HEK293 (cell line): ENCODE measurements around the gene EPHB1.

ENCODE experiments used
- CTCF ChIA-PET: fragments of 350-600 bp; formaldehyde crosslinking; extraction: SDS; loops from one replicate; lab custom pipeline; 2021; ENCODE audit warnings: antibody characterized with exemption; lab: Yijun Ruan, JAX
- POLR2A ChIA-PET: fragments of 300-600 bp; formaldehyde crosslinking; extraction: SDS; loops from one replicate; lab custom pipeline; 2020; ENCODE audit warnings: antibody characterized with exemption, inconsistent platforms; lab: Yijun Ruan, JAX
- H3K27ac ChIP-seq: fragments of 200-500 bp; sonication (Bioruptor generic); 2 replicates; pipeline ENCODE4 v1.5.1; 2014; ENCODE audit warnings: low read depth, low read length, control low read depth, inconsistent platforms; ENCODE audit errors: extremely low read depth
- H3K36me3 ChIP-seq, 2 experiments: fragments of 200-500 bp in 1 of 2; sonication (Bioruptor generic) in 1 of 2; 1 replicate in 1 of 2; 2 replicates in 1 of 2; pipeline ENCODE4 v1.5.1; 2014 to 2017; ENCODE audit warnings: inconsistent platforms in 2 of 2, low read length in 2 of 2; ENCODE audit not compliant: control insufficient read depth in 2 of 2, insufficient read depth in 1 of 2
- H3K4me1 ChIP-seq: fragments of 200-500 bp; sonication (Bioruptor generic); 2 replicates; pipeline ENCODE4 v1.5.1; 2014; ENCODE audit warnings: mild to moderate bottlenecking, low read length, inconsistent platforms; ENCODE audit not compliant: control insufficient read depth, insufficient read depth
- H3K4me3 ChIP-seq: 2 replicates; pipeline ENCODE4 v1.5.1; 2011; ENCODE audit warnings: low read depth, mild to moderate bottlenecking, control low read depth, low read length, moderate library complexity
- H3K9me3 ChIP-seq: fragments of 200-500 bp; sonication (Bioruptor generic); 2 replicates; pipeline ENCODE4 v1.5.1; 2014; ENCODE audit warnings: low read depth, low read length, inconsistent platforms; ENCODE audit not compliant: control insufficient read depth, insufficient read depth
- KLF16 ChIP-seq: fragments of 450-650 bp; formaldehyde crosslinking; IDR thresholded peaks from 2 replicates; pipeline ENCODE4 v1.5.1; 2017; ENCODE audit warnings: missing biosample characterization, missing genetic modification characterization
- PBX3 ChIP-seq: sonication (generic); formaldehyde crosslinking; IDR thresholded peaks from 2 replicates; pipeline ENCODE4 v1.8.1; 2022; ENCODE audit warnings: mild to moderate bottlenecking, moderate library complexity, missing genetic modification reagents
- RBAK ChIP-seq: fragments of 450-650 bp; formaldehyde crosslinking; IDR thresholded peaks from 2 replicates; pipeline ENCODE4 v1.5.1; 2016; ENCODE audit warnings: missing biosample characterization, missing genetic modification characterization
- ZBTB11 ChIP-seq: fragments of 450-650 bp; formaldehyde crosslinking; conservative IDR thresholded peaks from 2 replicates; pipeline ENCODE4 v1.5.1; 2016; ENCODE audit warnings: low read depth, missing biosample characterization, missing genetic modification characterization
- ZBTB20 ChIP-seq: fragments of 450-650 bp; formaldehyde crosslinking; IDR thresholded peaks from 2 replicates; pipeline ENCODE4 v1.5.1; 2016; ENCODE audit warnings: missing biosample characterization, missing genetic modification characterization
- ZBTB26 ChIP-seq: fragments of 450-650 bp; formaldehyde crosslinking; optimal IDR thresholded peaks from 2 replicates; pipeline ENCODE3; 2016; ENCODE audit warnings: missing biosample characterization, mild to moderate bottlenecking, missing genetic modification characterization
- ZFHX2 ChIP-seq: fragments of 450-650 bp; formaldehyde crosslinking; conservative IDR thresholded peaks from 2 replicates; pipeline ENCODE4 v1.5.1; 2016; ENCODE audit warnings: missing biosample characterization, missing genetic modification characterization
- ZNF10 ChIP-seq: fragments of 450-650 bp; formaldehyde crosslinking; IDR thresholded peaks from 2 replicates; pipeline ENCODE4 v1.5.1; 2017; ENCODE audit warnings: missing biosample characterization, missing genetic modification characterization
- ZNF155 ChIP-seq: fragments of 450-650 bp; formaldehyde crosslinking; IDR thresholded peaks from 2 replicates; pipeline ENCODE4 v1.5.1; 2016; ENCODE audit warnings: missing biosample characterization, missing genetic modification characterization
- ZNF174 ChIP-seq: fragments of 450-650 bp; formaldehyde crosslinking; IDR thresholded peaks from 2 replicates; pipeline ENCODE4 v1.5.0; 2017; ENCODE audit warnings: missing biosample characterization, mild to moderate bottlenecking, missing genetic modification characterization
- ZNF19 ChIP-seq: fragments of 450-650 bp; formaldehyde crosslinking; IDR thresholded peaks from 2 replicates; pipeline ENCODE4; 2016; ENCODE audit warnings: missing biosample characterization, missing genetic modification characterization, low read depth
- ZNF23 ChIP-seq: fragments of 450-650 bp; formaldehyde crosslinking; IDR thresholded peaks from 2 replicates; pipeline ENCODE4 v1.5.1; 2016; ENCODE audit warnings: missing biosample characterization, missing genetic modification characterization, borderline replicate concordance
- ZNF24 ChIP-seq: fragments of 450-650 bp; formaldehyde crosslinking; IDR thresholded peaks from 2 replicates; pipeline ENCODE4 v1.5.1; 2016; ENCODE audit warnings: missing biosample characterization, missing genetic modification characterization
- ZNF571 ChIP-seq: fragments of 450-650 bp; formaldehyde crosslinking; IDR thresholded peaks from 2 replicates; pipeline ENCODE4 v1.5.0; 2017; ENCODE audit warnings: missing biosample characterization, missing genetic modification characterization
- ZNF580 ChIP-seq: fragments of 450-650 bp; formaldehyde crosslinking; IDR thresholded peaks from 2 replicates; pipeline ENCODE4 v1.5.1; 2016; ENCODE audit warnings: missing biosample characterization, missing genetic modification characterization
- ZNF600 ChIP-seq: fragments of 450-650 bp; formaldehyde crosslinking; IDR thresholded peaks from 2 replicates; pipeline ENCODE4 v1.5.1; 2016; ENCODE audit warnings: missing biosample characterization, missing genetic modification characterization
- ZNF626 ChIP-seq: fragments of 450-650 bp; sonication (Bioruptor Pico); formaldehyde crosslinking; IDR thresholded peaks from 2 replicates; pipeline ENCODE4 v1.5.1; 2018; ENCODE audit warnings: missing biosample characterization, missing genetic modification characterization, inconsistent platforms
- ZNF639 ChIP-seq: fragments of 450-650 bp; formaldehyde crosslinking; IDR thresholded peaks from 2 replicates; pipeline ENCODE4 v1.5.1; 2016; ENCODE audit warnings: missing biosample characterization, missing genetic modification characterization
- ZNF660 ChIP-seq: fragments of 450-650 bp; IDR thresholded peaks from 2 replicates; pipeline ENCODE4 v1.5.1; 2018; ENCODE audit warnings: missing biosample characterization, mild to moderate bottlenecking, missing genetic modification characterization
- ZNF670 ChIP-seq: fragments of 450-650 bp; formaldehyde crosslinking; IDR thresholded peaks from 2 replicates; pipeline ENCODE4 v1.5.1; 2016; ENCODE audit warnings: missing biosample characterization, missing genetic modification characterization, low read depth
- ZNF747 ChIP-seq: fragments of 450-650 bp; formaldehyde crosslinking; IDR thresholded peaks from 2 replicates; pipeline ENCODE4 v1.5.1; 2016; ENCODE audit warnings: missing biosample characterization, missing genetic modification characterization
- ZSCAN18 ChIP-seq: fragments of 450-650 bp; formaldehyde crosslinking; IDR thresholded peaks from 2 replicates; pipeline ENCODE4 v1.5.1; 2016; ENCODE audit warnings: missing biosample characterization, missing genetic modification characterization
- ZSCAN5A ChIP-seq: fragments of 450-650 bp; formaldehyde crosslinking; IDR thresholded peaks from 2 replicates; pipeline ENCODE4 v1.5.1; 2016; ENCODE audit warnings: missing biosample characterization, missing genetic modification characterization

The EPHB1 gene

GRCh38 chr3:135089451-135089850 is 294.4 kb downstream of the EPHB1 start (continued):
- TF ChIP-seq ZFHX2 (tag by site-specific recombination) (no peak), ZNF747 (tag by site-specific recombination) (no peak), ZSCAN18 (tag by site-specific recombination) (no peak)

GRCh38 chr3:135090020-135090717 is 295.1 kb downstream of the EPHB1 start:
- no peak overlapping the region for H3K27ac ChIP-seq
- H3K4me1 ChIP-seq: no peaks in the 10 kb centered on the region
- TF ChIP-seq ZNF600 (tag by site-specific recombination): no peak
- TF ChIP-seq ZNF626 (tag by site-specific recombination): no peak
- no peak for TF ChIP-seq ZNF174
- CTCF ChIA-PET: no interaction called here
- no peak overlapping the region for H3K4me3 ChIP-seq
- no peaks in the 10 kb centered on the region for H3K36me3 ChIP-seq
- H3K9me3 ChIP-seq: no peaks in the 10 kb centered on the region
- POLR2A ChIA-PET: no interaction called here

GRCh38 chr3:135091946-135092345 is 296.9 kb downstream of the EPHB1 start:
- H3K27ac ChIP-seq: no peak overlapping the region
- ChIA-PET POLR2A (no interaction called here), CTCF (no interaction called here)
- H3K4me1 ChIP-seq: no peaks in the 10 kb centered on the region
- H3K4me3 ChIP-seq: no peak overlapping the region
- TF ChIP-seq ZBTB26 (tag by site-specific recombination) (no peak), ZBTB20 (tag by site-specific recombination) (no peak), ZNF155 (no peak), ZNF660 (tag by site-specific recombination) (no peak), ZNF571 (tag by site-specific recombination) (no peak), PBX3 (CRISPR knock-in tag) (no peak), ZNF10 (no peak), ZSCAN5A (tag by site-specific recombination) (no peak), ZNF24 (tag by site-specific recombination) (no peak), ZNF19 (tag by site-specific recombination) (no peak), ZBTB11 (no peak), RBAK (no peak), ZNF580 (tag by site-specific recombination) (no peak), KLF16 (tag by site-specific recombination) (no peak), ZNF670 (tag by site-specific recombination) (no peak), ZNF174 (no peak), ZNF23 (tag by site-specific recombination) (no peak), ZNF639 (tag by site-specific recombination) (no peak)
- no peaks in the 10 kb centered on the region for H3K36me3 ChIP-seq
- no peaks in the 10 kb centered on the region for H3K9me3 ChIP-seq
